Measurements from ENCODE around the gene TOP3A.
"Not testable (repeated sequence)": the region's sequence is repeated elsewhere in the genome, so short reads cannot be mapped to it uniquely, and the experiment has no call there.

TOP3A gene

GRCh38 chr17:18318771-18319450 lies 4.1 kb upstream of the TOP3A start:
- peaks cover 58 to 85% of the 10 kb centered on the region in 2 donors for H3K4me1 Mint-ChIP-seq
- H3K4me3 Mint-ChIP-seq: peak overlapping the region; percentile 48 to 65
- H3K27me3 Mint-ChIP-seq: no peaks in the 10 kb centered on the region
- DNase-seq: no peak
- H3K36me3 Mint-ChIP-seq: peaks cover 44 to 60% of the 10 kb centered on the region in 2 donors
- peaks cover 2 to 3% of the 10 kb centered on the region in 2 donors for H3K9me3 Mint-ChIP-seq
- no peak for ATAC-seq (replicated peaks)
- H3K27ac Mint-ChIP-seq: no peak overlapping the region

DNA sequence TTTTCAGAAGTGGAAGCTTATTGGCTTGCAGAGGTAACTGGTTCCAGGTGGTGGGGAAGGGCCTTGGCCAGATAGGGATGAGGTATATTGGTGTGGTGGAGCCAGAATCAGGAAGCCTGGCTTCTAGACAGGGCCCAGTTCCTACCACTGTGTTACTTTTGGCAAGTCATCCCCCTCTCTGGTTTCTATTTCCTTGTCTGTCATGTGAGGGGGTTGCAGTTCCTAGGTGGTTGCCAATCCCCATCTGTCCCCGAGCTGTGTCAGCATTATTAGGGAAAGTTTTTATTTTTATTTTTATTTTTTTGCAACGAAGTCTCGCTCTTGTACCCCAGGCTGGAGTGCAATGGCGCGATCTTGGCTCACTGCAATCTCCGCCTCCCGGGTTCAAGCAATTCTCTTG lies 3.3 kb upstream of the TOP3A start:
- DNase-seq (no peak), ATAC-seq (replicated peaks) (no peak)
- H3K4me3 Mint-ChIP-seq: peak overlapping the region; percentile 62 to 72
- H3K27ac Mint-ChIP-seq: peak overlapping the region; percentile 70
- H3K36me3 Mint-ChIP-seq: peaks cover 40 to 60% of the 10 kb centered on the region in 2 donors
- no peaks in the 10 kb centered on the region for H3K27me3 Mint-ChIP-seq
- peaks cover 2 to 3% of the 10 kb centered on the region in 2 donors for H3K9me3 Mint-ChIP-seq
- H3K4me1 Mint-ChIP-seq: peaks cover 61 to 86% of the 10 kb centered on the region in 2 donors

- Mint-ChIP-seq H3K9me3 (peaks cover 2 to 3% of the 10 kb centered on the region in 2 donors), H3K4me3 (peak overlapping the region; percentile 82 to 85), H3K27ac (peak overlapping the region; percentile 94), H3K27me3 (no peaks in the 10 kb centered on the region), H3K36me3 (peaks cover 41 to 54% of the 10 kb centered on the region in 2 donors), H3K4me1 (peaks cover 61 to 84% of the 10 kb centered on the region in 2 donors)
- DNase-seq (no peak), ATAC-seq (replicated peaks) (no peak)
Measured at GRCh38 chr17:18315961-18316360, 1.2 kb upstream of the TOP3A start.

DNA sequence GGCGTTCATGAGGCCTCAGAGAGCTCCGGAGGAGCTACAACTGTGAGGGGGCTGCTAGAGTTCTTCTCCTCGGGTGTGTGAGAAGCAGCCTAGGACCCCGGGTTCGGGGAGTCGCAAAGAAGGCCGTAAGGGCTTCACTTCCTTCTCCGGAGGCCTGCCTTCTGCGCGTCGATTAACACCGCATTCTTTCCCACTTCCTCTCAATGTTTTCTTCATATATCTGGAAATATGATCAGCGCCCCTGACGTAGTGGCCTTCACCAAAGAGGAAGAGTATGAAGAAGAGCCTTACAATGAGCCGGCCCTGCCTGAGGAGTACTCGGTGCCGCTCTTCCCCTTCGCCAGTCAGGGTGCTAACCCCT lies 748 bp upstream of the TOP3A start:
- Mint-ChIP-seq H3K4me3 (peak overlapping the region; percentile 82 to 85), H3K36me3 (peaks cover 39 to 57% of the 10 kb centered on the region in 2 donors), H3K27me3 (no peaks in the 10 kb centered on the region), H3K4me1 (peaks cover 58 to 80% of the 10 kb centered on the region in 2 donors), H3K9me3 (peaks cover 2 to 3% of the 10 kb centered on the region in 2 donors), H3K27ac (peak overlapping the region; percentile 94)
- peak; percentile 46 to 49 for ATAC-seq (replicated peaks)
- peak; percentile 43 for DNase-seq

DNA sequence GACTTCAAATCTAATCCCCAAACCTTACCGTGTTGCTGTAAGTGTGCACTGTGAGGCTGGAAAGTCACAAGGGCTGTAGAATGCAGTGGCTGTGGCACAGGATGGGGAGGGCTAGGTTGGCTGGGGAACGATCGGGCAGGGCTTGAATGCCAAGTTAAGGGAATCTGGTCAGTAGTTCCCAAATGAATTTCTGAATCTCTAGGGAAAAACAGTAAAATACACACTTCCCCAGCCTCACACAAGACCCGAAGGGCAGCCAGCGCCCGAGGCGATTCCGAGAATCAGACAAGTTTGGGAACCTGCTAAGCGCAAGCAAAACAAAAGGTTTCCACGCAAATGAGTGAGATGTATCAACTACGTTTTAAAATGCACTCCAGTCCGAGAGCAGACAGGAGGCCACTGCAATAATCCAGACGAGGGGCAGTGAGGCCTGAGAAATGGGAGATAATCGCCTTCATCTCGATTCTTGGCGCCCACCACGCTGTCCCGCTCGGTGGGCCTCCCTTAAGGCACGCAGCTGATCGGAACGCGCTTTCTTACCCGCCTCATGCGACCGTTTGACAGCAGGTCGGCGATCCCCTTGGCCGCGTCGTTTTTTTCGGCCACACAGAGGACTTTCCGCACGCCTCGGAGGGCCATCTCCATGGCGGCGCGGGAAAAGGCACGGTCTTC lies 599 bp downstream of the TOP3A start:
- Mint-ChIP-seq H3K4me3 (peak overlapping the region; percentile 82 to 85), H3K4me1 (peaks cover 48 to 67% of the 10 kb centered on the region in 2 donors), H3K9me3 (peaks cover 2 to 3% of the 10 kb centered on the region in 2 donors), H3K36me3 (peaks cover 37 to 50% of the 10 kb centered on the region in 2 donors), H3K27me3 (no peaks in the 10 kb centered on the region), H3K27ac (peak overlapping the region; percentile 94)
- DNase-seq: no peak
- ATAC-seq (replicated peaks): peak; percentile 15 to 26

DNA sequence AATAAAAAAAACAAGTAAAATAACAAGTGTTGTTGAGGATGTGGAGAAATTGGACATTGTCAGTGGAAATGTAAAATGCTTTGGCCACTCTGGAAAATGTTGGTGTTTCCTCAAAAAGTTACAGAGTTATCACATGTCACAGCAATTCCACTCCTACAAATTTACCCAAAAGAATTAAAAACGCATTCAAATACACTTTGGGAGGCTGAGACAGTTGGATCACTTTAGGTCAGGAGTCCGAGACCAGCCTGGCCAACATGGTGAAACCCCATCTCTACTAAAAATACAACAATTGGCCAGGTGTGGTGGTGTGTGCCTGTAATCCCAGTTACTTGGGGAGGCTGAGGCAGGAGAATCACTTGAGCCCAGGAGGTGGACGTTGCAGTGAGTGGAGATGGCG lies 5.6 kb downstream of the TOP3A start:
- DNase-seq (no peak), ATAC-seq (replicated peaks) (no peak)
- Mint-ChIP-seq H3K36me3 (peaks cover 26% of the 10 kb centered on the region in 2 donors), H3K4me1 (peaks cover 18 to 32% of the 10 kb centered on the region in 2 donors), H3K9me3 (no peaks in the 10 kb centered on the region), H3K27me3 (no peaks in the 10 kb centered on the region), H3K4me3 (no peak overlapping the region), H3K27ac (no peak overlapping the region)

GRCh38 chr17:18303206-18303605 lies 11.6 kb downstream of the TOP3A start:
- Mint-ChIP-seq H3K36me3 (peaks cover 30 to 34% of the 10 kb centered on the region in 2 donors), H3K4me1 (peaks cover 0 to 13% of the 10 kb centered on the region in 2 donors)
- not testable (repeated sequence) for H3K27me3 Mint-ChIP-seq; H3K9me3 Mint-ChIP-seq; H3K27ac Mint-ChIP-seq; DNase-seq; H3K4me3 Mint-ChIP-seq; ATAC-seq (replicated peaks)

- no peak overlapping the region for H3K27ac Mint-ChIP-seq
- H3K9me3 Mint-ChIP-seq: no peaks in the 10 kb centered on the region
- peaks cover 4 to 19% of the 10 kb centered on the region in 2 donors for H3K4me1 Mint-ChIP-seq
- H3K4me3 Mint-ChIP-seq: no peak overlapping the region
- H3K36me3 Mint-ChIP-seq: peaks cover 30 to 36% of the 10 kb centered on the region in 2 donors
- DNase-seq (no peak), ATAC-seq (replicated peaks) (no peak)
- no peaks in the 10 kb centered on the region for H3K27me3 Mint-ChIP-seq
Measured at GRCh38 chr17:18300725-18301480, 13.9 kb downstream of the TOP3A start.

DNA sequence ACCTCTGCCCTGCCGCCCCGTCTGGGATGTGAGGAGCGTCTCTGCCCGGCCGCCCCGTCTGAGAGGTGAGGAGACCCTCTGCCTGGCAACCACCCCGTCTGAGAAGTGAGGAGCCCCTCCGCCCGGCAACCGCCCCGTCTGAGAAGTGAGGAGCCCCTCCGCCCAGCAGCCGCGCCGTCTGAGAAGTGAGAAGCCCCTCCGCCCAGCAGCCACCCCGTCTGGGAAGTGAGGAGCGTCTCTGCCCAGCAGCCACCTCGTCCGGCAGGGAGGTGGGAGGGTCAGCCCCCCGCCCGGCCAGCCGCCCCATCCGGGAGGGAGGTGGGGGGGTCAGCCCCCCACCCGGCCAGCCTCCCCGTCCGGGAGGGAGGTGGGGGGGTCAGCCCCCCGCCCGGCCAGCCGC lies 16.7 kb downstream of the TOP3A start:
- Mint-ChIP-seq H3K36me3 (peaks cover 35 to 51% of the 10 kb centered on the region in 2 donors), H3K4me1 (peaks cover 5 to 14% of the 10 kb centered on the region in 2 donors)
- not testable (repeated sequence) for H3K27me3 Mint-ChIP-seq; H3K4me3 Mint-ChIP-seq; H3K27ac Mint-ChIP-seq; ATAC-seq (replicated peaks); DNase-seq; H3K9me3 Mint-ChIP-seq

DNA sequence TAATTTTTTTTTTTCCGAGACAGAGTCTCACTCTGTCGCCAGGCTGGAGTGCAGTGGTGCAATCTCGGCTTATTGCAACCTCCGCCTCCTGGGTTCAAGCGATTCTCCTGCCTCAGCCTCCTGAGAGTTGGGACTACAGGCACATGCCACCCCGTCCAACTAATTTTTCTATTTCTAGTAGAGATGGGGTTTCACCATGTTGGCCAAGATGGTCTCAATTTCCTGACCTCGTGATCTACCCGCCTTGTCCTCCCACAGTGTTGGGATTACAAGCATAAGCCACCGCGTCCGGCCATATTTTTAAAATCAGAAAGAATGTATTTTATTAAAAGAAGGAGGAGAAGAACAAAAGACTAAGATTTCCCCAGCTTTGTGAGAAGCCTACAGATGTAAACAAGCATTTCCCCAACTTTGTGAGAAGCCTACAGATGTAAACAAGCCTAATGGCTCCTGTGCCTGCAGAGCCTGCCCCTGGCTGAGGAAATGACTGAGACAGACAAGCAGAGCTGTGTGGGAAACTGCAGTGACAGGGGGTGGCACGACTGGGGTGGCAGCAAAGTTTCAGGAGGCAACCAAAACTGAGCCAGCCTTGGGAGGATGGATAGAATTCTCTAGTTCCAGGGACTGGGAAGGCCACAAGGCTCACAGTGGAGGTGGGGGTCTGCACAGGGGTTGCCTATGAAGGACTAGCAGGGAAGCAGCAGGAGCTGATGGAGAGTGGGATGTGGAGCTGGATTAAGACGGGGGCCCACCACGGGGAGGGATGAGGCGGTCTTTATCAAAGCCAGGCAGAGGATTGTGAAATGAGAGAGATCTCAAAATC lies 22.9 kb downstream of the TOP3A start:
- Mint-ChIP-seq H3K9me3 (no peaks in the 10 kb centered on the region), H3K4me1 (peaks cover 5 to 6% of the 10 kb centered on the region in 2 donors), H3K27me3 (no peaks in the 10 kb centered on the region), H3K36me3 (peaks cover 53 to 66% of the 10 kb centered on the region in 2 donors), H3K4me3 (no peak overlapping the region), H3K27ac (peak overlapping the region; percentile 17)
- ATAC-seq (replicated peaks) (no peak), DNase-seq (no peak)

DNA sequence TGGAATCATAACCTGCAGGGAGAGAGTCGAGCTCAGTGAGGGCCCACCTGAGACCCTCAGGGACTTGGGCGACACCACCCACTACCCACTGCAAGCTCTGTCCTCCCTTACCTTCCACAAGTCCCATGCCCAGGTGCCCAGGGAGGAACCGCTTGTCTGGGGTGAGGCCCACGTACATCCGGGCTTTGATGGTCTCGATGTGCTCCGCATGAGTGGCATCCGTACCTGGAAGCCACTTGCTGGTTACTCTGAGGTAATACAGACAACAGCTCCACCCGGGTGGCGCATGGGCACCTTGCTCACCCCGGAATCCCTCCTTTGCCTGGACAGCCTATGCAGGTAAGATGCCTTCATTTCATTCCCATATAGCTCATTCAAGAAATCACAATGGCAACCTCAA lies 29.5 kb downstream of the TOP3A start:
- Mint-ChIP-seq H3K36me3 (peaks cover 53 to 71% of the 10 kb centered on the region in 2 donors), H3K27me3 (no peaks in the 10 kb centered on the region), H3K9me3 (no peaks in the 10 kb centered on the region), H3K4me3 (no peak overlapping the region), H3K4me1 (no peaks in the 10 kb centered on the region), H3K27ac (no peak overlapping the region)
- DNase-seq (no peak), ATAC-seq (replicated peaks) (no peak)

DNA sequence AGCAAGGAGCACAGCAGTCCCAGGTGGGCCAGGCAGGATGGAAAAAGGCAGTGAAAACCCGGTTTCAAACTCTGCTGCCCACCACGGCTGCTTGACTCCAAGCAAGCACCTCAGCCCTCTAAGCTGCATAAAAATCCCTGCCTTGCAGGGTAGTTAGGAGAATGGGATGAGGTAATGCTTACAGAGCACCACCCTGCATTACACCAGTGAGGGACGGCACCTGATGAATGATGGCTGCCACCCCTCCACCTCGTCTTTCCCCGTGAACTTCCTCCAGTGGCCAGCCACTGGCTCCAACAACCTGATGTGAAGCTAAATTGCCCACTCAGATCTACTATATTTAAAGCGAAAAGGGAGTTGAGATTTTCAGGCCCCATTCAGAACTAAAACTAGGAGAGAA lies 33.0 kb downstream of the TOP3A start:
- ATAC-seq (replicated peaks): no peak
- H3K27me3 Mint-ChIP-seq: no peaks in the 10 kb centered on the region
- no peak overlapping the region for H3K27ac Mint-ChIP-seq
- no peak overlapping the region for H3K4me3 Mint-ChIP-seq
- H3K9me3 Mint-ChIP-seq: no peaks in the 10 kb centered on the region
- peaks cover 44 to 54% of the 10 kb centered on the region in 2 donors for H3K36me3 Mint-ChIP-seq
- no peak for DNase-seq
- no peaks in the 10 kb centered on the region for H3K4me1 Mint-ChIP-seq

GRCh38 chr17:18280766-18281371 lies 33.9 kb downstream of the TOP3A start:
- no peak for ATAC-seq (replicated peaks)
- Mint-ChIP-seq H3K36me3 (peaks cover 47 to 58% of the 10 kb centered on the region in 2 donors), H3K27me3 (no peaks in the 10 kb centered on the region), H3K4me1 (no peaks in the 10 kb centered on the region), H3K9me3 (no peaks in the 10 kb centered on the region), H3K4me3 (no peak overlapping the region), H3K27ac (no peak overlapping the region)
- DNase-seq: no peak
